Measurements from ENCODE around the gene CRACR2B.

DNA sequence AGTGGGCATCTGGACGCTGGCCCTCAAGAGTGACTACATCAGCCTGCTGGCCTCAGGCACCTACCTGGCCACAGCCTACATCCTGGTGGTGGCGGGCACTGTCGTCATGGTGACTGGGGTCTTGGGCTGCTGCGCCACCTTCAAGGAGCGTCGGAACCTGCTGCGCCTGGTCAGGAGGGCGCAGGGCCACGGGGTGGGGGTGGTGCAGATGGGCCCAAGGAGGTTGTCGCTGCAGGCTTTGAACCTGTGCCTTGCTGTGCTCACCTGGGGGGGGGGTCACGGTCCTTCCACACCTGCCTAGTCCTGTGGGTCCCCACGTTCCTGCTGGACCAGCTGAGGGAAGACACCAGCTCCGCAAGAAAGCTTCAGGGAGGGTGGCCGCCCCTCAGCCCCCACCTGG lies 8.6 kb downstream of the CRACR2B start:
- TF ChIP-seq POLR2A (IDR thresholded peaks at IDR 0.05): no peak
- TF ChIP-seq, protein P1, sequence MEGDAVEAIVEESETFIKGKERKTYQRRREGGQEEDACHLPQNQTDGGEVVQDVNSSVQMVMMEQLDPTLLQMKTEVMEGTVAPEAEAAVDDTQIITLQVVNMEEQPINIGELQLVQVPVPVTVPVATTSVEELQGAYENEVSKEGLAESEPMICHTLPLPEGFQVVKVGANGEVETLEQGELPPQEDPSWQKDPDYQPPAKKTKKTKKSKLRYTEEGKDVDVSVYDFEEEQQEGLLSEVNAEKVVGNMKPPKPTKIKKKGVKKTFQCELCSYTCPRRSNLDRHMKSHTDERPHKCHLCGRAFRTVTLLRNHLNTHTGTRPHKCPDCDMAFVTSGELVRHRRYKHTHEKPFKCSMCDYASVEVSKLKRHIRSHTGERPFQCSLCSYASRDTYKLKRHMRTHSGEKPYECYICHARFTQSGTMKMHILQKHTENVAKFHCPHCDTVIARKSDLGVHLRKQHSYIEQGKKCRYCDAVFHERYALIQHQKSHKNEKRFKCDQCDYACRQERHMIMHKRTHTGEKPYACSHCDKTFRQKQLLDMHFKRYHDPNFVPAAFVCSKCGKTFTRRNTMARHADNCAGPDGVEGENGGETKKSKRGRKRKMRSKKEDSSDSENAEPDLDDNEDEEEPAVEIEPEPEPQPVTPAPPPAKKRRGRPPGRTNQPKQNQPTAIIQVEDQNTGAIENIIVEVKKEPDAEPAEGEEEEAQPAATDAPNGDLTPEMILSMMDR (IDR thresholded peaks at IDR 0.05): no peak
- TF ChIP-seq POLR2AphosphoS5 (IDR thresholded peaks at IDR 0.05): no peak

All from prostate gland (tissue), 2 donors.